HG02763 (cell line): ENCODE results near the gene EXOSC10.
"Not testable (repeated sequence)": the region's sequence is repeated elsewhere in the genome, so short reads cannot be mapped to it uniquely, and the experiment has no call there.

Source experiments
- ATAC-seq: cut with Tn5 transposase; IDR thresholded peaks from one replicate; pipeline ENCODE4 v1.9.1; 2021; ENCODE audit warnings: mild to moderate bottlenecking, moderate library complexity; ENCODE audit not compliant: unreplicated experiment

EXOSC10 gene

DNA sequence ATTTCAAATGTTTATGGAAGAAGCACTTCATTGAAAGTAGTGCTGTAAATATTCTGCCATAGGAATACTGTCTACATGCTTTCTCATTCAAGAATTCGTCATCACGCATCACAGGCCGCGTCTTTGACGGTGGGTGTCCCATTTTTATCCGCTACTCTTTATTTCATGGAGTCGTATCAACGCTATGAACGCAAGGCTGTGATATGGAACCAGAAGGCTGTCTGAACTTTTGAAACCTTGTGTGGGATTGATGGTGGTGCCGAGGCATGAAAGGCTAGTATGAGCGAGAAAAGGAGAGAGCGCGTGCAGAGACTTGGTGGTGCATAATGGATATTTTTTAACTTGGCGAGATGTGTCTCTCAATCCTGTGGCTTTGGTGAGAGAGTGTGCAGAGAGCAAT, 76.5 kb downstream of the EXOSC10 start:
- ATAC-seq, result no peak

GRCh38 chr1:11019971-11020370, 79.7 kb downstream of the EXOSC10 start:
- ATAC-seq, result no peak

DNA sequence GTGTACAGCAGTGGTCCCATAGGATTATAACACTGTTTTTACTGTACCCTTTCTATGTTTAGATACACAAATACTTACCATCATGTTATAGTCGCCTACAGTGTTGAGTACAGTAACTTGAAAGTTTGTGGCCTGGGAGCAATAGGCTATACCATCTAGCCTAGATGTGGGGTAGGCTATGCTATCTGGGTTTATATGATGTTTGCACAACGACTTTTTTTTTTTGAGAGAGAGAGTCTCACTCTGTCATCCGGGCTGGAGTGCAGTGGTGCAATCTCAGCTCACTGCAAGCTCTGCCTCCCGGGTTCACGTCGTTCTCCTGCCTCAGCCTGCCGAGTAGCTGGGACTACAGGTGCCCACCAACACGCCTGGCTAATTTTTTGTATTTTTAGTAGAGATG, 80.3 kb downstream of the EXOSC10 start:
- ATAC-seq, result not testable (repeated sequence)
